ENCODE measurements around the gene SLC25A45.

- TF ChIP-seq CTCF (conservative IDR thresholded peaks at IDR 0.05) = no peak
- no peak for TF ChIP-seq ZFX (IDR thresholded peaks at IDR 0.05)
Observed at GRCh38 chr11:65375012-65375411, 7.4 kb downstream of the SLC25A45 start.

Measured in C4-2B (cell line).